GM18951 (cell line): ENCODE data around the gene NTNG2.

Experiments
- POLR2A ChIP-seq: IDR thresholded peaks from 4 replicates; pipeline ENCODE4 v1.6.1; 2011; ENCODE audit warnings: mild to moderate bottlenecking; ENCODE audit not compliant: insufficient read length, insufficient read depth; ENCODE audit errors: extremely low read depth
- in situ Hi-C: fragments of 300-500 bp; cut with MboI; formaldehyde crosslinking; loops from one replicate; pipeline ENCODE4 v1.12.0; 2022; ENCODE audit warnings: low sequenced_read_pairs, mixed read lengths, inconsistent platforms; ENCODE audit not compliant: unreplicated experiment

The NTNG2 gene

GRCh38 chr9:132136151-132136780, 25.6 kb upstream of the NTNG2 start:
- in situ Hi-C loops, result no loop called here
- no peak for TF ChIP-seq POLR2A

- in situ Hi-C loops, result no loop called here
- TF ChIP-seq POLR2A, result no peak
Measured at GRCh38 chr9:132141344-132141947, 20.4 kb upstream of the NTNG2 start.

GRCh38 chr9:132141948-132142594, 19.8 kb upstream of the NTNG2 start:
- in situ Hi-C loops, result no loop called here
- no peak for TF ChIP-seq POLR2A

DNA sequence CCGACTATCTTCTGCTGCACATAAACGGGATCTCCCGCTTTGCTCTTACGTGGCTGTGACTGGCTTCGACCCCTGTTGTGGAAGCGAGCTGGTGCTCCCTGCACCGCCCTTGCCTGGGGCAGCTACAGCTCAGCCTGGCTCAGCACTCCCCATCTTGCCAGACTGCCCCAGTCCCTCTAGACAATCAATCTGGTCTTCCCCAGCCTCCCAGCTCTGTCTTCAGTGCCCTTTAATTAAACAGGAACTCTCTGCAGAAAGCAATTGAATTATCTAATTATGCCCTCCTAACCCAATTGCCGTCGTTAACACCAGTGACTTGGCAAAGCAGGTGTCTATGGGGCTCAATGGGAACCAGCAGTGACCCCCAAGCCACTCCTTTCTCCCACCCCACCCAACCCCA, 18.9 kb upstream of the NTNG2 start:
- no peak for TF ChIP-seq POLR2A
- in situ Hi-C loops, result no loop called here

GRCh38 chr9:132143359-132143758, 18.5 kb upstream of the NTNG2 start:
- TF ChIP-seq POLR2A, result no peak
- in situ Hi-C loops, result no loop called here

- TF ChIP-seq POLR2A, result no peak
- in situ Hi-C loops, result no loop called here
Measured at GRCh38 chr9:132144708-132145365, 17.0 kb upstream of the NTNG2 start.

DNA sequence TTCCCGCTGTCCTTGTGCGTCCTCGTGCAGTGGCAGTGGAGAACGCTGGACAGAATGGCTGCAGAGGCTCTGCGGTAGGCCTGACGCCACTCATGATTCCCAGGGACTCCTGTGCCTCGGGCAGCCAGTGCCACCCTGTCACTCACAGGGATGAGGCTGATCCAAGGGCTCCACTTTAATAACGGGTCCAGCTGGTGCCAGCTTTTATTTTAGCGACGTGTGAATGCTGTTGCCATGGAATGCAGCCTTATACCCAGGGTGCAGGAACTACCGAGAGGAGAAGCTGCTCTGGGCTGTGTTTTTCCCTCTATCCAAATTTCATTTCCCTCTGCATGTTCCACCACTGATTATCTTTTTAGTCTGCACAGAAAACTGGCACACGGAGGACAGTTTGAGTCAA, 15.8 kb upstream of the NTNG2 start:
- in situ Hi-C loops, result no loop called here
- TF ChIP-seq POLR2A, result no peak

- TF ChIP-seq POLR2A, result no peak
- in situ Hi-C loops, result no loop called here
Measured at GRCh38 chr9:132146575-132146974, 15.3 kb upstream of the NTNG2 start.

DNA sequence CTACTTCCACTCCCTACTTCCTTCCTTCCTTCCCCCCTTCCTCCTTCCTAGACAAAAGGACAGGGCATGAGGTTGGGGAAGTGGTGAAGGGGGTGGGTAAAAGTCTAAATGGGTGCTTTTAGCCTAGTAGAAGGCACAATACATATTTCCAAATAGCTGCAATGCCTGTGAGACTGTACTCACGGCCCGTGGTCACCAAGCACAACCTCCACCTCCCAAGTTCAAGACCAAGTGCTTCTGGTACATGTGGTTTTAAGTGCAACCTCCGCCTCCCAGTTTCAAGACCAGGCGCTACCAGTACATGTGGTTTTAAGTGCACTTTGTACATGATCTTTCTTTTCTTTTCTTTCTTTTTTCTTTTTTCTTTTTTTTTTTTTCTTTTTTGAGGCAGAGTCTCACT, 14.5 kb upstream of the NTNG2 start:
- in situ Hi-C loops, result no loop called here
- no peak for TF ChIP-seq POLR2A

DNA sequence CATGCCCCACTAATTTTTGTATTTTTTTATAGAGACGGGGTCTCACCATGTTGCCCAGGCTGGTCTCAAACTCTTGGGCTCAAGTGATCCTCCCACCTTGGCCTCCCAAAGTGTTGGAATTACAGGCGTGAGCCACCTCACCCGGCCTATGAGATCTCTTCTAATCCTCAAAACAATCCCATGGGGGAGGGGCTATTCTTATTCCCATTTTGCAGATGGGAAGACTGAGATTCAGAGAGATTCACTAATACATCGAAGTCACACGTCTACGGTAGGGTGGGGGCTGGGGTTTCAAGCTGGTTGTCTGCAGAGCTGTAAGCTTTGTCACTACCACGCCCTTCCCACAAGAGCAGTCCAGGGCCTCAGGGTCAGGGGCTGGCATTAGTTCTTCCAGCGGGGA, 14.0 kb upstream of the NTNG2 start:
- in situ Hi-C loops, result no loop called here
- TF ChIP-seq POLR2A, result no peak

DNA sequence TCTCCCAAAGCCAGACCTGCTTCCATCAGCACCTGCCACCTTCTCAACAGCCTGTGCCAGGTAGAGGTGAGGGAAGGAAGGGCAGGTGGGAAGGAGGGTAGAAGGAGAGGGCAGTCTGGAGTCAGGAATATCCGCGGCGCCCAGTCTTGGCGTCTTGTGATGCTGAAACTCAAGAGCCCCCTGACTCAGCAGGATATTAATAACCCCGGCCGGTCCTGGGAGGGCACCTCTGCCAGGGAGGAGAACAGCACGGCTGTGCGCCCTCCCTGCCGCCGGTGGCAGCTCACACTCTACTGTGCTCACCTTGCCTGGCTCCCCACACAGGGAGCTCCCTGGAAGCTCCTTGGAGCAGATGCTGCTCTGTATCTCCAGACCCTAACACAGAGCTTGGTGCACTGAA, 11.6 kb upstream of the NTNG2 start:
- no peak for TF ChIP-seq POLR2A
- in situ Hi-C loops, result no loop called here

DNA sequence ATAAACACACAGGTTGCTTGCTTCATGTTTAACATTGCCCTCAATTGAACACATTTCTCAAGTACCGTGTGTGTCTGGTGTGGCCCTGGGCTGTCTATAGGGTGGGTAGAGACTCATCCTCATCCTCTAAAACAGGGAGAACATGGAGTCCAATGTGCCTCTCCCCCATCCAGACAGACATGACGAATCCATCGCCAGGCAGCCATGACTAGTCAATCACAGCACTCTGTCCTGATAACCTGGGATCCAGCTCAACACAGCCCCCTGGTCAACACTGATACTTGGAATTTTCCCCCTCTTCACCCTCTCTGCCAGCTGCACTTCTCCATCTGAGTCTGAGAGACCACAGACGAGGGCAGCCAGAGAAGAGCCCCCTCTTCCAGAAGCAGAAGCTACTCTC, 10.7 kb upstream of the NTNG2 start:
- TF ChIP-seq POLR2A, result no peak
- in situ Hi-C loops, result no loop called here

- no peak for TF ChIP-seq POLR2A
- in situ Hi-C loops, result no loop called here
Measured at GRCh38 chr9:132152231-132152630, 9.6 kb upstream of the NTNG2 start.

DNA sequence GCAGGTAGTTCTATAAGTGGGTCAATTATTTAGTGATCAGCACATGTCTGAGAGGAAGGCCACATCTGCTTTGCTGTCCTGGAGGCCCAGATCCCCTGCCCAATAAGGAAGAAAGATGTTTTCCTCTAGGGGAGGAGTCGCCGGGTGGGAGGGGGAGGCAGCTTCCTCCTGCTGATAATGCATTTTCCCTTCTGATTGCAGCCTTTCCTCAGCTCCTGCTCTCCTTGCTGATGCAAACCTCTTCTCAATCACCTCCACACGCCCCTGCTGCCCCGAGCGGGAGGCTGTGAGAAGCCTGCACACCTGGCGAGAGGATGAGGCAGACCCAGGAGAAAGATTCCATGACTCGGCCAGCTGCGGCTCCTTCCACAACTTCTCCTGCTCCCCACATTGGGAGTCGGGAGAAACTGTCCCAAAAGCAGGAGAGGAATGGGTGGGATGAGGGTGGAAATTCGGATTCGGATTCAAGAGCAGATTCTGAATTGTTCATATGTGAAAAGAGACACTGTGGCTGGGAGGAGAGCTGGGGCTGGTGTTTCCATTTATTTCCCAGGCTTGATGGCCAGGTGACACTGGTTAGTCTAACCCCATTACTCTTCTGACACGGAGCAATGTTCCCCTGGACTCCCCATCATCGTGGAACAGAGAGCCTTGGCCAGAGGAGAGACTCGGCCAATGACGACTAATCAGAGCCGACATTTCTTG, 6.8 kb upstream of the NTNG2 start:
- TF ChIP-seq POLR2A, result no peak
- in situ Hi-C loops, result no loop called here

DNA sequence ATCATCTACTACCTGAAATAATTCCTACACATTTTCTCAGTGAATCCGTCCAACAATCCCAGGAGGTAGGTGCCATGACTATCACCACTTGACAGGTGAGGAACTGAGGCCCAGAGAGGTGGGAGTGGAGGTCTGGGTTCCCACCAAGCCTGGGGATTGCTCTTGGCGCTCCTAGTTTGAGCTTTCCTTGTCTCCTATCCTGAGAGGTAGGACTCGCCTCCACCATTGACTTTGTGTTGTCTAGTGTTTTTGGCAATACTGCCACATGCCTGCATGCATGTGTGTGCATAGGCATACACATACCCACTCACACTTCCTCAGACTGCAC, 6.3 kb upstream of the NTNG2 start:
- in situ Hi-C loops, result no loop called here
- no peak for TF ChIP-seq POLR2A
